ENCODE results near the gene DPP9.

Gene DPP9

GRCh38 chr19:4653793-4654436, 69.7 kb downstream of the DPP9 start:
- no peak for DNase-seq

GRCh38 chr19:4652075-4652474, 71.6 kb downstream of the DPP9 start:
- no peak for DNase-seq

- no peak for DNase-seq
These were observed 73.5 kb downstream of the DPP9 start for GRCh38 chr19:4650159-4650558.

- no peak for DNase-seq
These were observed 74.1 kb downstream of the DPP9 start for GRCh38 chr19:4649392-4650047.

GRCh38 chr19:4647676-4648644, 75.7 kb downstream of the DPP9 start:
- no peak for DNase-seq

GRCh38 chr19:4645718-4646117, 77.9 kb downstream of the DPP9 start:
- DNase-seq: no peak

GRCh38 chr19:4642625-4643024, 81.0 kb downstream of the DPP9 start:
- DNase-seq: no peak

GRCh38 chr19:4641132-4641531, 82.5 kb downstream of the DPP9 start:
- DNase-seq: no peak

GRCh38 chr19:4640247-4641000, 83.2 kb downstream of the DPP9 start:
- no peak for DNase-seq

GRCh38 chr19:4639531-4640246, 84.0 kb downstream of the DPP9 start:
- DNase-seq: no peak

GRCh38 chr19:4638828-4639530, 84.7 kb downstream of the DPP9 start, which contains the start of gene TNFAIP8L1:
TSS of gene TNFAIP8L1 (plus strand) at chr19:4639516. CDS start at chr19:4651870, 12,354 bp downstream.
- DNase-seq: peak; percentile 97

GRCh38 chr19:4638317-4638716, 85.3 kb downstream of the DPP9 start:
- no peak for DNase-seq

GRCh38 chr19:4636761-4637160, 86.9 kb downstream of the DPP9 start:
- no peak for DNase-seq

GRCh38 chr19:4636151-4636717, 87.4 kb downstream of the DPP9 start:
- peak; percentile 59 for DNase-seq

GRCh38 chr19:4635754-4636116, 87.9 kb downstream of the DPP9 start:
- no peak for DNase-seq

GRCh38 chr19:4633140-4633967, 90.3 kb downstream of the DPP9 start:
- DNase-seq: peak; percentile 18

Measured in NCI-H345 (cell line).